ENCODE data around the gene SLC35G2. TPM values are rescaled to one million over a fixed set of nuclear protein-coding genes. Genes with fewer than 3 reads are reported as not detected.
A peak's percentile ranks its signal among the peaks of the same experiment; 100 is the strongest.

The SLC35G2 gene
- total and polyA plus RNA-seq, 2 donors (not counting 3 experiments of a cell fraction or from before 2014, with no cell fraction given): 19.4 to 23.9 TPM

- ChIA-PET POLR2A (interaction anchor here (0.5 to 1.8 kb wide), 12 partner anchors 11 to 665 kb away, joined by 3 to 16 read pairs (median 6); partner anchors contain the start of gene STAG1), CTCF (interaction anchor here (0.8 to 6.1 kb wide), 14 partner anchors 11 to 788 kb away, joined by 3 to 62 read pairs (median 6); partner anchors contain the start of gene STAG1)
- intact Hi-C loops (cut with micrococcal nuclease) (loop anchor here (1.0 to 5.0 kb wide), 10 partner anchors 23 to 152 kb away; partner anchors contain the start of gene STAG1), dilution Hi-C loops (cut with MboI; ENCODE audit: extremely low pct_ligation_motif_present, low sequenced_read_pairs) (no loop called here)
- Histone ChIP-seq H3K79me2 (ENCODE audit: control insufficient read depth, insufficient read depth, low read length) (peaks cover 57% of the 10 kb centered on the region), H3K27me3 (ENCODE audit: control insufficient read depth in 2 of 2, insufficient read depth in 2 of 2, low read length in 2 of 2) (no peaks in the 10 kb centered on the region), H4K20me1 (replicated peaks; ENCODE audit: control insufficient read depth, extremely low read depth, insufficient read depth, low read length) (no peaks in the 10 kb centered on the region), H3K9me3 (replicated peaks; ENCODE audit: control insufficient read depth, insufficient read depth, low read length) (no peaks in the 10 kb centered on the region), H3K9me1 (replicated peaks; ENCODE audit: control insufficient read depth, extremely low read depth, insufficient read depth, low read length) (no peaks in the 10 kb centered on the region), H2AFZ (ENCODE audit: low read depth, low read length) (peak overlapping the region; percentile 92), H3K36me3 (ENCODE audit: control insufficient read depth in 2 of 2, extremely low read depth in 1 of 2, insufficient read depth in 2 of 2, low read length in 2 of 2) (no peaks in the 10 kb centered on the region), H3K4me2 (ENCODE audit: insufficient read depth, low read length) (peak overlapping the region; percentile 97), H3K9ac (replicated peaks; ENCODE audit: extremely low read depth, insufficient read depth, low read length) (peak overlapping the region; percentile 69), H3K4me3 (replicated peaks in 1 of 3; ENCODE audit: insufficient read depth in 1 of 3, low read depth in 1 of 3, low read length in 3 of 3) (peak overlapping the region; percentile 81 to 96 (median 95)), H3K27ac (ENCODE audit: insufficient read depth, low read depth, low read length) (peak overlapping the region; percentile 83), H3K4me1 (ENCODE audit: control insufficient read depth, extremely low read depth, insufficient read depth, low read length) (peaks cover 13% of the 10 kb centered on the region)
- DNase-seq (ENCODE audit: low read depth, low spot score): peak; percentile 75
- TF ChIP-seq GATA2 (IDR thresholded peaks at IDR 0.05; ENCODE audit: insufficient read depth, insufficient read length, low read depth, low read length) (no peak), FOS (IDR thresholded peaks at IDR 0.05; ENCODE audit: borderline replicate concordance, insufficient read depth, low read length) (no peak), POLR2A (IDR thresholded peaks at IDR 0.05; ENCODE audit: low read depth, low read length) (no peak)
- TSS peak; percentile 54 for BruUV-seq (replicated peaks)
- no peak for FAIRE-seq
Observed at GRCh38 chr3:136862617-136863322, 43.8 kb downstream of the SLC35G2 start.

GRCh38 chr3:136869282-136869681 is 50.4 kb downstream of the SLC35G2 start:
- no peak for FAIRE-seq
- CTCF ChIA-PET: no interaction called here
- H3K9me1 ChIP-seq (replicated peaks; ENCODE audit: control insufficient read depth, extremely low read depth, insufficient read depth, low read length): no peaks in the 10 kb centered on the region
- no peak overlapping the region for H2AFZ ChIP-seq (ENCODE audit: low read depth, low read length)
- no peak overlapping the region for H3K27ac ChIP-seq (ENCODE audit: insufficient read depth, low read depth, low read length)
- POLR2A ChIA-PET: no interaction called here
- peaks cover 94% of the 10 kb centered on the region for H3K79me2 ChIP-seq (ENCODE audit: control insufficient read depth, insufficient read depth, low read length)
- DNase-seq (ENCODE audit: low read depth, low spot score): no peak
- no peak overlapping the region for H3K9ac ChIP-seq (replicated peaks; ENCODE audit: extremely low read depth, insufficient read depth, low read length)
- H3K9me3 ChIP-seq (replicated peaks; ENCODE audit: control insufficient read depth, insufficient read depth, low read length): no peaks in the 10 kb centered on the region
- no peaks in the 10 kb centered on the region for H3K27me3 ChIP-seq (ENCODE audit: control insufficient read depth in 2 of 2, insufficient read depth in 2 of 2, low read length in 2 of 2)
- dilution Hi-C loops (cut with MboI; ENCODE audit: extremely low pct_ligation_motif_present, low sequenced_read_pairs) (no loop called here), intact Hi-C loops (cut with micrococcal nuclease) (no loop called here)
- no TSS peak for BruUV-seq (replicated peaks)
- H3K4me3 ChIP-seq (replicated peaks in 1 of 3; ENCODE audit: insufficient read depth in 1 of 3, low read depth in 1 of 3, low read length in 3 of 3): no peak overlapping the region
- peaks cover 3% of the 10 kb centered on the region for H3K4me1 ChIP-seq (ENCODE audit: control insufficient read depth, extremely low read depth, insufficient read depth, low read length)
- H4K20me1 ChIP-seq (replicated peaks; ENCODE audit: control insufficient read depth, extremely low read depth, insufficient read depth, low read length): peaks cover 6% of the 10 kb centered on the region
- H3K36me3 ChIP-seq (ENCODE audit: control insufficient read depth in 2 of 2, extremely low read depth in 1 of 2, insufficient read depth in 2 of 2, low read length in 2 of 2): peaks cover 0 to 4% of the 10 kb centered on the region in 2 experiments
- no peak overlapping the region for H3K4me2 ChIP-seq (ENCODE audit: insufficient read depth, low read length)
- TF ChIP-seq MYC (IDR thresholded peaks at IDR 0.05; ENCODE audit: low read depth, low read length) (no peak), POLR2AphosphoS5 (IDR thresholded peaks at IDR 0.05; ENCODE audit: insufficient read depth, low read depth, low read length) (no peak), JUN (IDR thresholded peaks at IDR 0.05; ENCODE audit: borderline replicate concordance, insufficient read depth, insufficient read length, low read depth) (no peak), CTCF (IDR thresholded peaks at IDR 0.05; ENCODE audit: extremely low read depth in 1 of 2, insufficient read depth in 1 of 2, low read depth in 1 of 2, low read length in 2 of 2) (no peak), GATA2 (IDR thresholded peaks at IDR 0.05; ENCODE audit: insufficient read depth, insufficient read length, low read depth, low read length) (no peak), POLR2A (IDR thresholded peaks at IDR 0.05; ENCODE audit: low read depth, low read length) (no peak), MAX (IDR thresholded peaks at IDR 0.05; ENCODE audit: insufficient read depth, insufficient read length) (no peak), FOS (IDR thresholded peaks at IDR 0.05; ENCODE audit: borderline replicate concordance, insufficient read depth, low read length) (no peak), EZH2 (IDR thresholded peaks at IDR 0.05; ENCODE audit: borderline replicate concordance, low read depth, low read length, severe bottlenecking) (no peak)

Measured in endothelial cell of umbilical vein (primary cell).